WTC11 (cell line): Measurements from ENCODE around the gene NELL2. TPM values are rescaled to one million over a fixed set of nuclear protein-coding genes. Genes with fewer than 3 reads are reported as not detected.

Experiments
- ATAC-seq: fragments of 200-7000 bp; cut with Tn5 transposase; 2 replicates; pipeline ENCODE4 v1.10.0; 2021; ENCODE audit warnings: mild to moderate bottlenecking, moderate library complexity
- CTCF ChIA-PET: fragments of 300-600 bp; sonication (Branson Sonifier 250); formaldehyde crosslinking; loops from one replicate; lab custom pipeline; 2021; ENCODE audit warnings: antibody characterized with exemption; lab: Charles Lee
- POLR2A ChIA-PET: fragments of 350-600 bp; sonication (Branson Sonifier 250); formaldehyde crosslinking; loops from one replicate; lab custom pipeline; 2021; ENCODE audit warnings: antibody characterized with exemption; lab: Charles Lee
- DNase-seq: peaks from one replicate; pipeline ENCODE4 v3.0.0; 2021; ENCODE audit warnings: low spot score
- H3K27ac Mint-ChIP-seq: 2 replicates; pipeline ENCODE4 v1.8.0; 2021; ENCODE audit warnings: mixed read lengths
- H3K27me3 Mint-ChIP-seq: 2 replicates; pipeline ENCODE4 v1.8.0; 2021; ENCODE audit warnings: low read depth, mild to moderate bottlenecking, moderate library complexity, mixed read lengths
- H3K36me3 Mint-ChIP-seq: 2 replicates; pipeline ENCODE4 v1.8.0; 2021; ENCODE audit warnings: mixed read lengths
- H3K4me1 Mint-ChIP-seq: 2 replicates; pipeline ENCODE4 v1.8.0; 2022; ENCODE audit warnings: mixed read lengths
- H3K4me3 Mint-ChIP-seq: 2 replicates; pipeline ENCODE4 v1.8.0; 2021; ENCODE audit warnings: mild to moderate bottlenecking, moderate library complexity, mixed read lengths
- H3K9me3 Mint-ChIP-seq: 2 replicates; pipeline ENCODE4 v1.8.0; 2021; ENCODE audit warnings: mixed read lengths
- ATF2 ChIP-seq: sonication (generic); formaldehyde crosslinking; IDR thresholded peaks from 2 replicates; pipeline ENCODE4 v1.8.1; 2022; ENCODE audit warnings: low read depth, missing genetic modification reagents, borderline replicate concordance
- ATF3 ChIP-seq: sonication (generic); formaldehyde crosslinking; conservative IDR thresholded peaks from 2 replicates; pipeline ENCODE4 v1.8.1; 2022; ENCODE audit warnings: mild to moderate bottlenecking, missing genetic modification reagents
- CBFB ChIP-seq: sonication (generic); formaldehyde crosslinking; IDR thresholded peaks from 2 replicates; pipeline ENCODE4 v1.8.1; 2022; ENCODE audit warnings: mild to moderate bottlenecking, low read depth, missing genetic modification reagents
- ERG ChIP-seq: fragments of 250-450 bp; sonication (Bioruptor Pico); IDR thresholded peaks from 2 replicates; pipeline ENCODE4 v1.8.0; 2021; ENCODE audit warnings: mild to moderate bottlenecking
- FOXK1 ChIP-seq: sonication (generic); formaldehyde crosslinking; IDR thresholded peaks from 2 replicates; pipeline ENCODE4 v1.8.0; 2022; ENCODE audit warnings: mild to moderate bottlenecking, moderate library complexity, missing genetic modification reagents
- FOXP4 ChIP-seq: sonication (generic); formaldehyde crosslinking; IDR thresholded peaks from 2 replicates; pipeline ENCODE4 v1.8.0; 2022; ENCODE audit warnings: mild to moderate bottlenecking, missing genetic modification reagents
- JUN ChIP-seq: sonication (generic); formaldehyde crosslinking; IDR thresholded peaks from 2 replicates; pipeline ENCODE4 v1.8.0; 2023; ENCODE audit warnings: mild to moderate bottlenecking, missing genetic modification reagents
- MXD4 ChIP-seq: fragments of 250-450 bp; sonication (Bioruptor Pico); IDR thresholded peaks from 2 replicates; pipeline ENCODE4 v1.8.0; 2021; ENCODE audit warnings: mild to moderate bottlenecking, moderate library complexity, borderline replicate concordance
- NFYB ChIP-seq: sonication (generic); formaldehyde crosslinking; conservative IDR thresholded peaks from 2 replicates; pipeline ENCODE4 v1.8.0; 2022; ENCODE audit warnings: low read depth, missing genetic modification reagents
- NR2C2 ChIP-seq: sonication (generic); formaldehyde crosslinking; IDR thresholded peaks from 2 replicates; pipeline ENCODE4 v1.8.0; 2022; ENCODE audit warnings: mild to moderate bottlenecking, missing genetic modification reagents
- NR3C1 ChIP-seq: sonication (generic); formaldehyde crosslinking; conservative IDR thresholded peaks from 2 replicates; pipeline ENCODE4 v1.8.1; 2023; ENCODE audit warnings: low read depth, mild to moderate bottlenecking, missing genetic modification reagents
- RORB ChIP-seq: fragments of 250-450 bp; sonication (Bioruptor Pico); IDR thresholded peaks from 2 replicates; pipeline ENCODE4 v1.9.0; 2021; ENCODE audit warnings: mild to moderate bottlenecking
- SMAD3 ChIP-seq: sonication (generic); formaldehyde crosslinking; IDR thresholded peaks from 2 replicates; pipeline ENCODE4 v1.8.0; 2022; ENCODE audit warnings: missing genetic modification reagents, mild to moderate bottlenecking, borderline replicate concordance
- SMAD4 ChIP-seq: sonication (generic); formaldehyde crosslinking; IDR thresholded peaks from 2 replicates; pipeline ENCODE4 v1.8.0; 2022; ENCODE audit warnings: mild to moderate bottlenecking, missing genetic modification reagents
- TP53 ChIP-seq: sonication (generic); formaldehyde crosslinking; IDR thresholded peaks from 2 replicates; pipeline ENCODE4 v1.8.1; 2023; ENCODE audit warnings: mild to moderate bottlenecking, missing genetic modification reagents
- USF1 ChIP-seq: sonication (generic); formaldehyde crosslinking; IDR thresholded peaks from 2 replicates; pipeline ENCODE4 v1.8.0; 2022; ENCODE audit warnings: mild to moderate bottlenecking, missing genetic modification reagents
- USF2 ChIP-seq: sonication (generic); formaldehyde crosslinking; IDR thresholded peaks from 2 replicates; pipeline ENCODE4 v1.8.1; 2023; ENCODE audit warnings: mild to moderate bottlenecking, missing genetic modification reagents, moderate library complexity
- ZMAT4 ChIP-seq: fragments of 250-450 bp; sonication (Bioruptor Pico); IDR thresholded peaks from 2 replicates; pipeline ENCODE4 v1.9.0; 2021; ENCODE audit warnings: mild to moderate bottlenecking
- ZNF416 ChIP-seq: fragments of 250-450 bp; sonication (Bioruptor Pico); IDR thresholded peaks from 2 replicates; pipeline ENCODE4 v1.9.0; 2021; ENCODE audit warnings: mild to moderate bottlenecking, inconsistent platforms
- ZNF423 ChIP-seq: fragments of 250-450 bp; sonication (Bioruptor Pico); IDR thresholded peaks from 2 replicates; pipeline ENCODE4 v2.1.2; 2022; ENCODE audit warnings: mild to moderate bottlenecking, moderate library complexity
- total RNA-seq: library from RNA; stranded (reverse); gene quantifications from 3 replicates; pipeline ENCODE4 v1.2.3, GENCODE V29; 2021
- TF ChIP-seq, protein P1 (sequence below): sonication (generic); formaldehyde crosslinking; IDR thresholded peaks from 2 replicates; pipeline ENCODE4 v1.8.0; 2022; ENCODE audit warnings: mild to moderate bottlenecking, missing genetic modification reagents
- TF ChIP-seq, protein P2 (sequence below): sonication (generic); formaldehyde crosslinking; IDR thresholded peaks from 2 replicates; pipeline ENCODE4 v1.8.1; 2023; ENCODE audit warnings: mild to moderate bottlenecking, moderate library complexity, missing genetic modification reagents
- TF ChIP-seq, protein P3 (sequence below): sonication (generic); formaldehyde crosslinking; IDR thresholded peaks from 2 replicates; pipeline ENCODE4 v1.8.0; 2023; ENCODE audit warnings: missing genetic modification reagents, mild to moderate bottlenecking, borderline replicate concordance

The NELL2 gene
- total RNA-seq, 1 experiment from 2014 or later = 37.4 TPM

GRCh38 chr12:44915958-44916357, 39.8 kb upstream of the NELL2 start (continued):
- no peak for TF ChIP-seq USF2 (CRISPR knock-in tag)
- TF ChIP-seq, protein P1, sequence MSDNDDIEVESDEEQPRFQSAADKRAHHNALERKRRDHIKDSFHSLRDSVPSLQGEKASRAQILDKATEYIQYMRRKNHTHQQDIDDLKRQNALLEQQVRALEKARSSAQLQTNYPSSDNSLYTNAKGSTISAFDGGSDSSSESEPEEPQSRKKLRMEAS (CRISPR knock-in tag) = no peak
- no peak for TF ChIP-seq JUN (CRISPR knock-in tag)
- no peak for TF ChIP-seq FOXP4
- TF ChIP-seq, protein P2, sequence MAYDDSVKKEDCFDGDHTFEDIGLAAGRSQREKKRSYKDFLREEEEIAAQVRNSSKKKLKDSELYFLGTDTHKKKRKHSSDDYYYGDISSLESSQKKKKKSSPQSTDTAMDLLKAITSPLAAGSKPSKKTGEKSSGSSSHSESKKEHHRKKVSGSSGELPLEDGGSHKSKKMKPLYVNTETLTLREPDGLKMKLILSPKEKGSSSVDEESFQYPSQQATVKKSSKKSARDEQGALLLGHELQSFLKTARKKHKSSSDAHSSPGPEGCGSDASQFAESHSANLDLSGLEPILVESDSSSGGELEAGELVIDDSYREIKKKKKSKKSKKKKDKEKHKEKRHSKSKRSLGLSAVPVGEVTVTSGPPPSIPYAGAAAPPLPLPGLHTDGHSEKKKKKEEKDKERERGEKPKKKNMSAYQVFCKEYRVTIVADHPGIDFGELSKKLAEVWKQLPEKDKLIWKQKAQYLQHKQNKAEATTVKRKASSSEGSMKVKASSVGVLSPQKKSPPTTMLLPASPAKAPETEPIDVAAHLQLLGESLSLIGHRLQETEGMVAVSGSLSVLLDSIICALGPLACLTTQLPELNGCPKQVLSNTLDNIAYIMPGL (CRISPR knock-in tag) = no peak
- TF ChIP-seq TP53 = no peak
- no peak for TF ChIP-seq MXD4 (CRISPR knock-in tag)
- TF ChIP-seq USF1 (CRISPR knock-in tag) = no peak

DNA sequence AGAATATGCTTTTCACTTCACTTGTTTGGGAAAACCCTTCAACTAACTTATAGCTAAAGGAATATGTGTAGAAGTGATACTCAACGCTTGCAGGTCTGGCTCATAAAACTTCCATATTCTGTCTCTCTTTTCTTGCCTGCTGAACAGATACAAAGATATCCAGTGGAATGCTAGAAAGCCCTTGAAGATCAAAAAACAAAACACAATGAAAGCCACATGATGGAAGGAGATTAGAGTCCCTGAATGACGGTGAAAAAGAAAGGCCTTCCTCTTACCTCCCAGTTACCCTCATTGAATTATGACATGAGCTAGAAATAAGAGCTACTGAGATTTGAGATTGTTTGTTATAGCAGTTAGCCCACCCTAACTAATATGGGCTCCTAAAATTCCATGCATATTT, 28.2 kb upstream of the NELL2 start:
- no peak for ATAC-seq
- H3K4me3 Mint-ChIP-seq = no peak overlapping the region
- DNase-seq = no peak
- no peaks in the 10 kb centered on the region for H3K4me1 Mint-ChIP-seq
- no peak overlapping the region for H3K27ac Mint-ChIP-seq
- peaks cover 6% of the 10 kb centered on the region; the same call in 1 of the 2 replicates for H3K36me3 Mint-ChIP-seq
- CTCF ChIA-PET = no interaction called here
- no peak for TF ChIP-seq RORB (CRISPR knock-in tag)
- no peak for TF ChIP-seq ZNF423 (CRISPR knock-in tag)
- no peak for TF ChIP-seq CBFB (CRISPR knock-in tag)
- no peak for TF ChIP-seq NR2C2
- TF ChIP-seq, protein P3, sequence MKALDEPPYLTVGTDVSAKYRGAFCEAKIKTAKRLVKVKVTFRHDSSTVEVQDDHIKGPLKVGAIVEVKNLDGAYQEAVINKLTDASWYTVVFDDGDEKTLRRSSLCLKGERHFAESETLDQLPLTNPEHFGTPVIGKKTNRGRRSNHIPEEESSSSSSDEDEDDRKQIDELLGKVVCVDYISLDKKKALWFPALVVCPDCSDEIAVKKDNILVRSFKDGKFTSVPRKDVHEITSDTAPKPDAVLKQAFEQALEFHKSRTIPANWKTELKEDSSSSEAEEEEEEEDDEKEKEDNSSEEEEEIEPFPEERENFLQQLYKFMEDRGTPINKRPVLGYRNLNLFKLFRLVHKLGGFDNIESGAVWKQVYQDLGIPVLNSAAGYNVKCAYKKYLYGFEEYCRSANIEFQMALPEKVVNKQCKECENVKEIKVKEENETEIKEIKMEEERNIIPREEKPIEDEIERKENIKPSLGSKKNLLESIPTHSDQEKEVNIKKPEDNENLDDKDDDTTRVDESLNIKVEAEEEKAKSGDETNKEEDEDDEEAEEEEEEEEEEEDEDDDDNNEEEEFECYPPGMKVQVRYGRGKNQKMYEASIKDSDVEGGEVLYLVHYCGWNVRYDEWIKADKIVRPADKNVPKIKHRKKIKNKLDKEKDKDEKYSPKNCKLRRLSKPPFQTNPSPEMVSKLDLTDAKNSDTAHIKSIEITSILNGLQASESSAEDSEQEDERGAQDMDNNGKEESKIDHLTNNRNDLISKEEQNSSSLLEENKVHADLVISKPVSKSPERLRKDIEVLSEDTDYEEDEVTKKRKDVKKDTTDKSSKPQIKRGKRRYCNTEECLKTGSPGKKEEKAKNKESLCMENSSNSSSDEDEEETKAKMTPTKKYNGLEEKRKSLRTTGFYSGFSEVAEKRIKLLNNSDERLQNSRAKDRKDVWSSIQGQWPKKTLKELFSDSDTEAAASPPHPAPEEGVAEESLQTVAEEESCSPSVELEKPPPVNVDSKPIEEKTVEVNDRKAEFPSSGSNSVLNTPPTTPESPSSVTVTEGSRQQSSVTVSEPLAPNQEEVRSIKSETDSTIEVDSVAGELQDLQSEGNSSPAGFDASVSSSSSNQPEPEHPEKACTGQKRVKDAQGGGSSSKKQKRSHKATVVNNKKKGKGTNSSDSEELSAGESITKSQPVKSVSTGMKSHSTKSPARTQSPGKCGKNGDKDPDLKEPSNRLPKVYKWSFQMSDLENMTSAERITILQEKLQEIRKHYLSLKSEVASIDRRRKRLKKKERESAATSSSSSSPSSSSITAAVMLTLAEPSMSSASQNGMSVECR = no peak
- no peak for TF ChIP-seq SMAD4 (CRISPR knock-in tag)
- TF ChIP-seq FOXK1 = no peak
- no peak for TF ChIP-seq ZNF416 (CRISPR knock-in tag)
- TF ChIP-seq NR3C1 (CRISPR knock-in tag) = no peak
- TF ChIP-seq, protein P1 (CRISPR knock-in tag) = no peak
- no peak for TF ChIP-seq SMAD3 (CRISPR knock-in tag)
- no peak for TF ChIP-seq NFYB (CRISPR knock-in tag)
- no peak for TF ChIP-seq ATF3
- no peak for TF ChIP-seq ZMAT4 (CRISPR knock-in tag)
- no peak for TF ChIP-seq ERG (CRISPR knock-in tag)
- TF ChIP-seq ATF2 (CRISPR knock-in tag) = no peak
- TF ChIP-seq, all 79 proteins: peak for 0
- Mint-ChIP-seq H3K9me3 (peaks cover 35% of the 10 kb centered on the region), H3K27me3 (no peaks in the 10 kb centered on the region)
- POLR2A ChIA-PET = no interaction called here
